ENCODE results near the gene CMC2. TPM values are rescaled to one million over a fixed set of nuclear protein-coding genes. Genes with fewer than 3 reads are reported as not detected.

The CMC2 gene
- total RNA-seq, 2 donors from 2014 or later = 38.9 to 153 TPM

GRCh38 chr16:80993307-80993706 lies 13.4 kb downstream of the CMC2 start:
- H3K36me3 ChIP-seq = no peaks in the 10 kb centered on the region
- DNase-seq (ENCODE audit: low spot score) = no peak
- H3K27ac ChIP-seq = peak overlapping the region in 1 of 2 donors; percentile 6
- no peaks in the 10 kb centered on the region for H3K4me1 ChIP-seq (replicated peaks)
- H3K9me3 ChIP-seq = no peaks in the 10 kb centered on the region
- WGBS = 57% methylated on average over 6 of the region's 6 CpGs
- no peaks in the 10 kb centered on the region for H3K27me3 ChIP-seq (replicated peaks; ENCODE audit: insufficient read depth)
- intact Hi-C loops (cut with DNase I) = no loop called here
- TF ChIP-seq POLR2AphosphoS5 (IDR thresholded peaks at IDR 0.05) (no peak), POLR2A (IDR thresholded peaks at IDR 0.05) (no peak), CTCF (IDR thresholded peaks at IDR 0.05) (no peak)
- no peak overlapping the region for H3K4me3 ChIP-seq

- Histone ChIP-seq H3K27me3 (replicated peaks; ENCODE audit: insufficient read depth) (no peaks in the 10 kb centered on the region), H3K9me3 (no peaks in the 10 kb centered on the region), H3K36me3 (no peaks in the 10 kb centered on the region), H3K4me1 (replicated peaks) (no peaks in the 10 kb centered on the region), H3K27ac (peak overlapping the region in 1 of 2 donors; percentile 6), H3K4me3 (no peak overlapping the region)
- TF ChIP-seq POLR2AphosphoS5 (IDR thresholded peaks at IDR 0.05) (no peak), CTCF (IDR thresholded peaks at IDR 0.05) (no peak), POLR2A (IDR thresholded peaks at IDR 0.05) (no peak)
- DNase-seq (ENCODE audit: low spot score) = no peak
- WGBS = 45% methylated on average over 3 of the region's 3 CpGs
- intact Hi-C loops (cut with DNase I) = no loop called here
Observed at GRCh38 chr16:80992676-80993293, 13.9 kb downstream of the CMC2 start.

GRCh38 chr16:80991792-80992430 lies 14.8 kb downstream of the CMC2 start:
- H3K9me3 ChIP-seq = no peaks in the 10 kb centered on the region
- no peak overlapping the region for H3K4me3 ChIP-seq
- intact Hi-C loops (cut with DNase I) = no loop called here
- peaks cover 6% of the 10 kb centered on the region for H3K4me1 ChIP-seq (replicated peaks)
- H3K36me3 ChIP-seq = no peaks in the 10 kb centered on the region
- no peak for DNase-seq (ENCODE audit: low spot score)
- H3K27ac ChIP-seq = no peak overlapping the region
- TF ChIP-seq POLR2A (IDR thresholded peaks at IDR 0.05) (no peak), POLR2AphosphoS5 (IDR thresholded peaks at IDR 0.05) (no peak), CTCF (IDR thresholded peaks at IDR 0.05) (no peak)
- H3K27me3 ChIP-seq (replicated peaks; ENCODE audit: insufficient read depth) = no peaks in the 10 kb centered on the region
- WGBS = 48% methylated on average over 6 of the region's 6 CpGs

- no peaks in the 10 kb centered on the region for H3K27me3 ChIP-seq (replicated peaks; ENCODE audit: insufficient read depth)
- intact Hi-C loops (cut with DNase I) = no loop called here
- no peaks in the 10 kb centered on the region for H3K36me3 ChIP-seq
- no peaks in the 10 kb centered on the region for H3K9me3 ChIP-seq
- WGBS = 81% methylated on average over 2 of the region's 2 CpGs
- TF ChIP-seq POLR2A (IDR thresholded peaks at IDR 0.05) = no peak
- TF ChIP-seq CTCF (IDR thresholded peaks at IDR 0.05) = no peak
- TF ChIP-seq POLR2AphosphoS5 (IDR thresholded peaks at IDR 0.05) = no peak
- H3K27ac ChIP-seq = no peak overlapping the region
- no peak for DNase-seq (ENCODE audit: low spot score)
- H3K4me3 ChIP-seq = no peak overlapping the region
- H3K4me1 ChIP-seq (replicated peaks) = peaks cover 6% of the 10 kb centered on the region
Observed at GRCh38 chr16:80990978-80991377, 15.7 kb downstream of the CMC2 start.

- Histone ChIP-seq H3K4me1 (replicated peaks) (peaks cover 6% of the 10 kb centered on the region), H3K4me3 (no peak overlapping the region), H3K36me3 (no peaks in the 10 kb centered on the region), H3K27me3 (replicated peaks; ENCODE audit: insufficient read depth) (no peaks in the 10 kb centered on the region), H3K9me3 (no peaks in the 10 kb centered on the region), H3K27ac (no peak overlapping the region)
- DNase-seq (ENCODE audit: low spot score) = no peak
- no peak for TF ChIP-seq POLR2A (IDR thresholded peaks at IDR 0.05)
- TF ChIP-seq POLR2AphosphoS5 (IDR thresholded peaks at IDR 0.05) = no peak
- no peak for TF ChIP-seq CTCF (IDR thresholded peaks at IDR 0.05)
- 90% methylated on average over 3 of the region's 3 CpGs for WGBS
- intact Hi-C loops (cut with DNase I) = no loop called here
Observed at GRCh38 chr16:80990577-80990976, 16.1 kb downstream of the CMC2 start.
